IPS-18a (cell line): Measurements from ENCODE around the gene KIF3A.

Experiments used
- H3K27ac ChIP-seq: one replicate; pipeline ENCODE4 v1.5.1; 2013; ENCODE audit warnings: low read length
- H3K27me3 ChIP-seq: one replicate; pipeline ENCODE4 v1.6.1; 2013; ENCODE audit warnings: mild to moderate bottlenecking, low read length; ENCODE audit not compliant: control insufficient read depth, insufficient read depth
- H3K36me3 ChIP-seq: one replicate; pipeline ENCODE4 v1.6.1; 2013; ENCODE audit warnings: low read depth, low read length; ENCODE audit not compliant: control insufficient read depth
- H3K4me1 ChIP-seq: one replicate; pipeline ENCODE4 v1.6.1; 2013; ENCODE audit warnings: low read depth, low read length; ENCODE audit not compliant: control insufficient read depth
- H3K4me3 ChIP-seq: one replicate; pipeline ENCODE4 v1.5.1; 2013; ENCODE audit warnings: low read length
- H3K9ac ChIP-seq: one replicate; pipeline ENCODE4 v1.6.1; 2013; ENCODE audit warnings: mild to moderate bottlenecking, low read length, moderate library complexity
- H3K9me3 ChIP-seq: one replicate; pipeline ENCODE4 v1.6.1; 2013; ENCODE audit warnings: low read depth, low read length; ENCODE audit not compliant: control insufficient read depth

Gene KIF3A

DNA sequence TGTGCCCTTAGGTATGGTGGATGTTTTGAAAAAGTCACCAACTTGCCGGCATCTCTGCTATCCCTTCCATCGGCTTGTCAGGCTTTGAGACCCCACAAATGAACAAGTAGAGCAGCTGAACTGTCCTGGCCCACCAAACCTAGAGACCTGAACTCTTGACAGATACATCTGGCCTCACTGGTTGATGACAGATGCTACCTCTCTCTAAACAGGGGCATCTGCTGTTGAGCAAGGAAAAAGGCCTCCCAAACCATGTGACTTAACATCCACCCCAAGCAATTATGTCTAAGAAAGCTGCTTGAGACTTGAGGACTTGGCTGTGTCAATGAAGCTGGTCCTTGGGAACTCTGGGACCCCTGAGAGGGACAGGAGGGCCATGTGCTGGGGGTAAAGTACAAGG is 12.2 kb upstream of the KIF3A start:
- Histone ChIP-seq H3K9ac (no peak overlapping the region), H3K36me3 (no peaks in the 10 kb centered on the region), H3K9me3 (no peaks in the 10 kb centered on the region), H3K4me1 (no peaks in the 10 kb centered on the region), H3K27me3 (peaks cover 69% of the 10 kb centered on the region), H3K4me3 (no peak overlapping the region), H3K27ac (no peak overlapping the region)

DNA sequence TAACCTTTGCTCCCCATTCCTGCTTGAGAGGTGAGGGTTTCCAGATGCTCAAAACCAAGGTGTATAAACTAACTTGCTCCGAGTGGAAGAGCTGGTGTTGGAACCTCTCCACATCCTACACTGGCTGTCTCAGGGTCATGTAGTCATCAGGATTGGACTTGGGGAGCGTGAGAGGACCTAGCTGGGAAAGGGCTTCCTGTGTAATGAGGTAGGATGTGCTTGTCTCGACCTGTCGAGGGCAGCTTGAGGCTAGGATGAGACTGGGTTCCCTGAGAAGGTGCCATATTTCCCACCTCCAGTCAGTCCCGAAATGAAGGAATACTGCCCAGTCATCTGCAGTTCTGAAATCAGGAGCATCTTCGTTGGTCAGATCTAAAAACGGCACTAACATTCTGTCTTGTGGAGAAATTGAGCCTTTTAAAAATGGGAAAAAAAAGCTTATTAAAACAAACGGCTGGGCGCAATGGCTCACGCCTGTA is 11.2 kb upstream of the KIF3A start:
- Histone ChIP-seq H3K27me3 (peaks cover 69% of the 10 kb centered on the region), H3K4me3 (no peak overlapping the region)

DNA sequence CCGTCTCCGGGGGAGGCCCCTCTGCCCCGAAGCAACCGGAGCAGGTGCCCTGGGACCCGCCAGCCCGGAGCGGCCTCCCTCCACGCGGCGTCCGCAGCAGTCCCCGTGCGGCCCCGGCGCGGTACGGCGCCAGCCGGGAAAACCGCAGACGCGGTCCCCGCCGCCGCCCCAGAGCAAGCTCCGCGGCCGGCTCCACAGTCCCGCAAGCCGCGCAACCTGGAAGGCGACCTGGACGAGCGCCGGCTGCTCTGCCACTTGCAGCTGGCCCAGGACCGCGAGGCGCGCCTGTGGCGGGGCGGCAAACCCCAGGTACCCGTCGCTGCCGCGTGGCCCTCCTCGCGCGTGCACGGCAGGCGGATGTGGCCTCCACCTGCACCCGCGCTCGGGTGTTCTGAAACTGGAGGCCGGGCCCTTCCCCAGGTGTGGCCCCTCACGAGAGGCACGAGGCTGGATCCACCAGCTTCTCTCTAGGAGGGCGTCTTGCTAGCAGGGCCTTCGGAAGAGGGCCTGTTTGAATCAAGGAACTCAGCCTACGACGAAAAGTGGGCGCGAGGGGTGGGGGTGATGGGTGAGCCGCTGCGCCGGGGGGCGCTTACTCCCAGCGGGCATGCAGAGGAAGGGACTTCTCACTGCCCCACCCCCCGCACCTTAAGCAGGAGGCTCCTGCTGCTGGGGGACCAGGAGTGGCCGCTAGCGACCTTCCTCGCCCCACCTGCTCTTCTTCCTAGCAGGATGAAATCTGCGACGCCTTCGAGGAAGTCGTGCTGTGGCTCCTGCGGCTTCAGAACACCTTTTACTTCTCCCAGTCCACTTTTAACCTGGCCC is 10.5 kb upstream of the KIF3A start:
- peak overlapping the region; percentile 7 for H3K9ac ChIP-seq

More for the DNA sequence above, 11.2 kb upstream of the KIF3A start:
- H3K27ac ChIP-seq: no peak overlapping the region
- H3K9ac ChIP-seq: no peak overlapping the region
- no peaks in the 10 kb centered on the region for H3K4me1 ChIP-seq
- H3K9me3 ChIP-seq: no peaks in the 10 kb centered on the region
- H3K36me3 ChIP-seq: no peaks in the 10 kb centered on the region

GRCh38 chr5:132746954-132747615 is 9.7 kb upstream of the KIF3A start, which contains the start of gene CCNI2:
TSS of gene CCNI2 (plus strand) at chr5:132747426. CDS start at chr5:132747496, 70 bp downstream.
- H3K9ac ChIP-seq: peak within 1 kb of the TSS; percentile 7
- H3K27ac ChIP-seq: no peak within 1 kb of the TSS
- no peaks in the 10 kb centered on the region for H3K9me3 ChIP-seq
- no peaks in the 10 kb centered on the region for H3K36me3 ChIP-seq
- peaks cover 69% of the 10 kb centered on the region for H3K27me3 ChIP-seq
- no peaks in the 10 kb centered on the region for H3K4me1 ChIP-seq
- peak within 1 kb of the TSS; percentile 56 for H3K4me3 ChIP-seq

More for the DNA sequence above, 10.5 kb upstream of the KIF3A start:
- no peak overlapping the region for H3K27ac ChIP-seq
- H3K4me3 ChIP-seq: peak overlapping the region; percentile 56
- H3K27me3 ChIP-seq: peaks cover 69% of the 10 kb centered on the region
- H3K9me3 ChIP-seq: no peaks in the 10 kb centered on the region
- no peaks in the 10 kb centered on the region for H3K4me1 ChIP-seq
- no peaks in the 10 kb centered on the region for H3K36me3 ChIP-seq

DNA sequence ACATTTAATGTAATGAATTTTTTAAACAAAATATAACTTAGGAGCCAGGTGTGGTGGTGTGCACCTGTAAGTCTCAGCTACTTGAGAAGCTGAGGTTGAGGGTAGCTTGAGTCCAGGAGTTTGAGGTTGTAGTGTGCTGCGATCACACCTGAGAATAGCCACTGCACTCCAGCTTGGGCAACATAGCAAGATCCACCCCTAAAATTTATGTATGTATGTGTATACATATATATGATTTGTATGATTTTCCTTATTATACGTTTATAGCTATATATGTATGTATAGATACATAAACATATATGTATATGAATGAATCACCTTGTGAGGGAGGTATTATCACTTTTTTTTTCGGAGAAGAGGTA is 9.2 kb upstream of the KIF3A start:
- no peak overlapping the region for H3K27ac ChIP-seq
- H3K4me3 ChIP-seq: peak overlapping the region; percentile 56
- H3K9ac ChIP-seq: no peak overlapping the region
- H3K27me3 ChIP-seq: peaks cover 67% of the 10 kb centered on the region
- no peaks in the 10 kb centered on the region for H3K9me3 ChIP-seq
- H3K36me3 ChIP-seq: no peaks in the 10 kb centered on the region
- H3K4me1 ChIP-seq: no peaks in the 10 kb centered on the region

DNA sequence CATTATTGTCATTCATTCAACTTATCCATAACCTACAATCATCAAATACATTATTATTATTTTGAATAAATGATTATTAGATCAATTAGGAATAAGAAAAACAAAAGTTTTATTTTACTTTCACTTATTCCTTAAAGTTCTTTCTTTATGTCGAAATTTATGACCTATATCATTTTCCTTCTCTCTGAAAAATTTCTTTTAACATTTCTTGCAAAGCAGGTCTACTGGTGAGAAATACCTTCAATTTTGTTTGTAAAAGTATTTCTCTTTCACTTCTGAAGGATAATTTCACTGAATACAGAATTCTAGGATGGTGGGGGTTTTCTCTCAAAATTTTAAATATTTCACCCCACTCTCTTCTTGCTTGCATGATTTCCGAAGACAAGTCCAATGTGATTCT is 7.3 kb upstream of the KIF3A start:
- Histone ChIP-seq H3K9me3 (no peaks in the 10 kb centered on the region), H3K9ac (no peak overlapping the region), H3K27ac (no peak overlapping the region), H3K4me1 (no peaks in the 10 kb centered on the region), H3K27me3 (peaks cover 50% of the 10 kb centered on the region), H3K4me3 (no peak overlapping the region), H3K36me3 (no peaks in the 10 kb centered on the region)

- Histone ChIP-seq H3K36me3 (no peaks in the 10 kb centered on the region), H3K4me3 (no peak overlapping the region), H3K4me1 (peaks cover 5% of the 10 kb centered on the region), H3K27ac (no peak overlapping the region), H3K27me3 (peaks cover 46% of the 10 kb centered on the region), H3K9ac (no peak overlapping the region), H3K9me3 (no peaks in the 10 kb centered on the region)
Observed at GRCh38 chr5:132742626-132743025, 5.3 kb upstream of the KIF3A start.

GRCh38 chr5:132742158-132742557 is 4.8 kb upstream of the KIF3A start:
- no peak overlapping the region for H3K27ac ChIP-seq
- no peaks in the 10 kb centered on the region for H3K36me3 ChIP-seq
- H3K4me1 ChIP-seq: peaks cover 5% of the 10 kb centered on the region
- H3K4me3 ChIP-seq: no peak overlapping the region
- H3K9ac ChIP-seq: no peak overlapping the region
- no peaks in the 10 kb centered on the region for H3K9me3 ChIP-seq
- peaks cover 41% of the 10 kb centered on the region for H3K27me3 ChIP-seq

GRCh38 chr5:132739232-132739631 is 1.9 kb upstream of the KIF3A start:
- Histone ChIP-seq H3K27me3 (peaks cover 16% of the 10 kb centered on the region), H3K36me3 (no peaks in the 10 kb centered on the region), H3K27ac (no peak overlapping the region), H3K9me3 (no peaks in the 10 kb centered on the region), H3K4me1 (peaks cover 5% of the 10 kb centered on the region), H3K9ac (no peak overlapping the region), H3K4me3 (no peak overlapping the region)

DNA sequence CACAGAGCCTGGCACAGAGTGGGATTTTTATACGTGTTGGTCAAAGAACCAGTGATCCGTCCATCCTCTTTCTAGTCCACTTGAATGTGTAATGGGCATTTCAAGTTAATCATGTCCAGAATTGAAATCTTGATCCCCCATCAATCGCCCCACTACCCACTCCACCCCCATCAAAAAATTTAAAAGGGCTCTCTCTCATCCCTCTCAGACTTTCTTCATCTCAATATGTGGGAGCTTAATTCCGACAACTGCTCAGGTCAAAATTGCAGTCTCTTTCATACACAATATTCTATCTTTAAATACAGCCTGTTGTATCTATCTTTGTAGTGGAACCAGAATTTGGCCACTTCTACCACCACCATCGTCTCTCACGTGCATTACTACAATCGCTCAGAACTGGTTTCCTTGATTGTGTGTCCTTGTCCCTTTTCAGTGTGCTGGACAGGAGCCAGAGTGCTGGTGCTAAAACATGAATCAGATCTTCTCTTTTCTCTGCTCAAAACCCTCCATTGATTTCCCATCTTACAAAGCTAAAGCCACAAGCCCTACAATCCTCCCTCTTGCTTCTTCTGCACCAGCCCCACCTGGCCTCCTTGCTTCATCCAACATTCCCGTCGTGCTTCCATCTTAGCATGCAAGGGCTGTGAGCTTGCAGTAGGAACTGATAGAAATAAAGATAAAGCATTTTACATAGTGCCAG is 786 bp upstream of the KIF3A start:
- Histone ChIP-seq H3K36me3 (no peaks in the 10 kb centered on the region), H3K27me3 (peaks cover 16% of the 10 kb centered on the region), H3K4me1 (peaks cover 5% of the 10 kb centered on the region), H3K4me3 (peak overlapping the region; percentile 85), H3K9me3 (no peaks in the 10 kb centered on the region), H3K27ac (no peak overlapping the region), H3K9ac (no peak overlapping the region)

GRCh38 chr5:132734687-132735086 is 2.7 kb downstream of the KIF3A start:
- H3K36me3 ChIP-seq: no peaks in the 10 kb centered on the region
- no peak overlapping the region for H3K4me3 ChIP-seq
- H3K4me1 ChIP-seq: peaks cover 5% of the 10 kb centered on the region
- H3K27ac ChIP-seq: no peak overlapping the region
- peaks cover 16% of the 10 kb centered on the region for H3K27me3 ChIP-seq
- H3K9me3 ChIP-seq: no peaks in the 10 kb centered on the region
- no peak overlapping the region for H3K9ac ChIP-seq
